Ectodermal cell (in vitro differentiated cells): ENCODE results near the gene DDX25.

Experiments
- H3K27ac ChIP-seq: 2 replicates; pipeline ENCODE4 v1.7.0; 2013; ENCODE audit warnings: mild to moderate bottlenecking, low read depth, low read length; ENCODE audit not compliant: insufficient read depth, poor library complexity, severe bottlenecking
- H3K27me3 ChIP-seq: 2 replicates; pipeline ENCODE4 v1.7.0; 2013; ENCODE audit warnings: mild to moderate bottlenecking, low read length; ENCODE audit not compliant: insufficient read depth, control insufficient read depth, poor library complexity, severe bottlenecking
- H3K36me3 ChIP-seq: one replicate; pipeline ENCODE4 v1.7.0; 2013; ENCODE audit warnings: low read length; ENCODE audit not compliant: control insufficient read depth, insufficient read depth
- H3K4me1 ChIP-seq: one replicate; pipeline ENCODE4 v1.7.0; 2013; ENCODE audit warnings: low read length; ENCODE audit not compliant: control insufficient read depth, insufficient read depth
- H3K4me3 ChIP-seq: 2 replicates; pipeline ENCODE4 v1.7.0; 2013; ENCODE audit warnings: low read depth, low read length, control low read depth; ENCODE audit not compliant: insufficient read depth
- H3K9me3 ChIP-seq: 2 replicates; pipeline ENCODE4 v1.7.0; 2013; ENCODE audit warnings: mild to moderate bottlenecking, low read length, moderate library complexity; ENCODE audit not compliant: control insufficient read depth
- WGBS, 2 experiments: methylation state at CpG; one replicate each; pipeline ENCODE4 v1.1.7; 2013; ENCODE audit warnings: missing lambda C conversion rate in 2 of 2; 5-methylcytosine and 5-hydroxymethylcytosine counted together

The DDX25 gene

GRCh38 chr11:125955856-125956255, 51.5 kb downstream of the DDX25 start:
- Histone ChIP-seq H3K27me3 (no peaks in the 10 kb centered on the region), H3K4me1 (peaks cover 10% of the 10 kb centered on the region), H3K27ac (no peak overlapping the region), H3K4me3 (no peak overlapping the region), H3K36me3 (peaks cover 52% of the 10 kb centered on the region), H3K9me3 (no peaks in the 10 kb centered on the region)
- 96 to 100% methylated on average over 2 of the region's 2 CpGs for WGBS, 2 experiments

GRCh38 chr11:125956391-125957134, 52.3 kb downstream of the DDX25 start:
- peaks cover 7% of the 10 kb centered on the region for H3K4me1 ChIP-seq
- no peak overlapping the region for H3K4me3 ChIP-seq
- peaks cover 59% of the 10 kb centered on the region for H3K36me3 ChIP-seq
- H3K27me3 ChIP-seq = no peaks in the 10 kb centered on the region
- no peak overlapping the region for H3K27ac ChIP-seq
- 92 to 95% methylated on average over 22 of the region's 22 CpGs for WGBS, 2 experiments
- H3K9me3 ChIP-seq = no peaks in the 10 kb centered on the region

- 93 to 95% methylated on average over 14 of the region's 14 CpGs for WGBS, 2 experiments
- H3K27me3 ChIP-seq = no peaks in the 10 kb centered on the region
- peaks cover 71% of the 10 kb centered on the region for H3K36me3 ChIP-seq
- no peak overlapping the region for H3K4me3 ChIP-seq
- H3K27ac ChIP-seq = no peak overlapping the region
- H3K9me3 ChIP-seq = no peaks in the 10 kb centered on the region
- peaks cover 3% of the 10 kb centered on the region for H3K4me1 ChIP-seq
Measured at GRCh38 chr11:125957618-125958332, 53.5 kb downstream of the DDX25 start.

GRCh38 chr11:125958872-125959400, 54.6 kb downstream of the DDX25 start:
- H3K36me3 ChIP-seq = peaks cover 81% of the 10 kb centered on the region
- H3K4me1 ChIP-seq = peaks cover 1% of the 10 kb centered on the region
- H3K27me3 ChIP-seq = no peaks in the 10 kb centered on the region
- 95 to 98% methylated on average over 4 of the region's 4 CpGs for WGBS, 2 experiments
- H3K27ac ChIP-seq = no peak overlapping the region
- H3K9me3 ChIP-seq = peaks cover 3% of the 10 kb centered on the region
- H3K4me3 ChIP-seq = no peak overlapping the region

- H3K4me1 ChIP-seq = no peaks in the 10 kb centered on the region
- peaks cover 87% of the 10 kb centered on the region for H3K36me3 ChIP-seq
- H3K27ac ChIP-seq = no peak overlapping the region
Measured at GRCh38 chr11:125959511-125959910, 55.2 kb downstream of the DDX25 start.

GRCh38 chr11:125959931-125960330, 55.6 kb downstream of the DDX25 start:
- Histone ChIP-seq H3K27me3 (no peaks in the 10 kb centered on the region), H3K36me3 (peaks cover 91% of the 10 kb centered on the region), H3K27ac (no peak overlapping the region), H3K4me1 (no peaks in the 10 kb centered on the region), H3K4me3 (no peak overlapping the region), H3K9me3 (peaks cover 3% of the 10 kb centered on the region)
- WGBS, 2 experiments = 94 to 96% methylated on average over 10 of the region's 10 CpGs

More at GRCh38 chr11:125959511-125959910, 55.2 kb downstream of the DDX25 start:
- H3K27me3 ChIP-seq = no peaks in the 10 kb centered on the region
- H3K9me3 ChIP-seq = peaks cover 3% of the 10 kb centered on the region
- 94 to 96% methylated on average over 5 to 6 of the region's 6 CpGs for WGBS, 2 experiments
- no peak overlapping the region for H3K4me3 ChIP-seq

- H3K27ac ChIP-seq = no peak overlapping the region
- H3K9me3 ChIP-seq = peaks cover 3% of the 10 kb centered on the region
- 89% methylated on average over 5 of the region's 6 CpGs for WGBS, 2 experiments
- no peaks in the 10 kb centered on the region for H3K4me1 ChIP-seq
- peaks cover 88% of the 10 kb centered on the region for H3K36me3 ChIP-seq
- H3K27me3 ChIP-seq = no peaks in the 10 kb centered on the region
- H3K4me3 ChIP-seq = no peak overlapping the region
Measured at GRCh38 chr11:125960771-125961170, 56.5 kb downstream of the DDX25 start.

- Histone ChIP-seq H3K9me3 (peaks cover 3% of the 10 kb centered on the region), H3K4me3 (no peak overlapping the region), H3K36me3 (peaks cover 42% of the 10 kb centered on the region), H3K27me3 (no peaks in the 10 kb centered on the region), H3K27ac (no peak overlapping the region), H3K4me1 (no peaks in the 10 kb centered on the region)
- WGBS, 2 experiments = 90 to 96% methylated on average over 3 to 4 of the region's 4 CpGs
Measured at GRCh38 chr11:125967515-125967914, 63.2 kb downstream of the DDX25 start.

- Histone ChIP-seq H3K27me3 (no peaks in the 10 kb centered on the region), H3K4me3 (no peak overlapping the region), H3K36me3 (peaks cover 36% of the 10 kb centered on the region), H3K9me3 (no peaks in the 10 kb centered on the region), H3K27ac (no peak overlapping the region), H3K4me1 (no peaks in the 10 kb centered on the region)
- 98 to 100% methylated on average over 7 of the region's 7 CpGs for WGBS, 2 experiments
Measured at GRCh38 chr11:125968354-125968753, 64.0 kb downstream of the DDX25 start.

- WGBS, 2 experiments = 90 to 94% methylated on average over 6 of the region's 6 CpGs
- no peak overlapping the region for H3K27ac ChIP-seq
- H3K27me3 ChIP-seq = no peaks in the 10 kb centered on the region
- H3K4me1 ChIP-seq = no peaks in the 10 kb centered on the region
- H3K4me3 ChIP-seq = no peak overlapping the region
- H3K36me3 ChIP-seq = peaks cover 29% of the 10 kb centered on the region
- H3K9me3 ChIP-seq = no peaks in the 10 kb centered on the region
Measured at GRCh38 chr11:125971618-125972017, 67.3 kb downstream of the DDX25 start.
